Measurements from ENCODE around the gene GRK1. TPM values are rescaled to one million over a fixed set of nuclear protein-coding genes. Genes with fewer than 3 reads are reported as not detected.

The GRK1 gene
- total and polyA plus RNA-seq, 2 experiments from 2014 or later = not detected

- H3K27ac Mint-ChIP-seq = no peak overlapping the region
- no peaks in the 10 kb centered on the region for H3K9me2 ChIP-seq (ENCODE audit: insufficient read depth)
- no peaks in the 10 kb centered on the region for H4K20me1 ChIP-seq (replicated peaks; ENCODE audit: insufficient read depth)
- peaks cover 24% of the 10 kb centered on the region for H3K27me3 Mint-ChIP-seq (ENCODE audit: insufficient read depth, low read depth, poor library complexity)
- peaks cover 13% of the 10 kb centered on the region for H3F3A ChIP-seq (replicated peaks; ENCODE audit: low read depth)
- TF ChIP-seq NANOG (IDR thresholded peaks at IDR 0.05; ENCODE audit: borderline replicate concordance) (no peak), ZNF462 (CRISPR knock-in tag; IDR thresholded peaks at IDR 0.05) (no peak), JUNB (IDR thresholded peaks at IDR 0.05; ENCODE audit: unreplicated experiment) (no peak), POLR2AphosphoS5 (IDR thresholded peaks at IDR 0.05; ENCODE audit: low read depth) (no peak), ZNF114 (CRISPR knock-in tag; IDR thresholded peaks at IDR 0.05) (no peak), ZNF331 (CRISPR knock-in tag; IDR thresholded peaks at IDR 0.05; ENCODE audit: low read depth) (no peak), CREB1 (CRISPR knock-in tag; IDR thresholded peaks at IDR 0.05; ENCODE audit: low read depth) (no peak), EZH2 (IDR thresholded peaks at IDR 0.05; ENCODE audit: low read depth, unreplicated experiment) (no peak), EZH2phosphoT487 (IDR thresholded peaks at IDR 0.05; ENCODE audit: unreplicated experiment) (no peak), REST (IDR thresholded peaks at IDR 0.05; ENCODE audit: unreplicated experiment) (no peak)
- H3K79me2 ChIP-seq (replicated peaks; ENCODE audit: insufficient read depth) = no peaks in the 10 kb centered on the region
- no peaks in the 10 kb centered on the region for H3K27me3 ChIP-seq (ENCODE audit: insufficient read depth)
- H3K4me1 ChIP-seq (ENCODE audit: insufficient read depth) = no peaks in the 10 kb centered on the region
- H2AFZ ChIP-seq = no peak overlapping the region
- H3K9me3 Mint-ChIP-seq = peaks cover 22% of the 10 kb centered on the region
- no peaks in the 10 kb centered on the region for H3K36me3 ChIP-seq (ENCODE audit: insufficient read depth)
- no peak overlapping the region for H3K27ac ChIP-seq (ENCODE audit: low read depth)
- ATAC-seq = no peak
- H3K4me2 ChIP-seq = no peak overlapping the region
- no peak for DNase-seq (ENCODE audit: low spot score)
- H3K4me1 Mint-ChIP-seq = no peaks in the 10 kb centered on the region
- no peak overlapping the region for H3K4me3 ChIP-seq
- peaks cover 6% of the 10 kb centered on the region; the same call in 1 of the 3 replicates for H3K36me3 Mint-ChIP-seq (ENCODE audit: low read depth)
- H3K4me3 Mint-ChIP-seq = no peak overlapping the region
These were observed 65.3 kb downstream of the GRK1 start for GRCh38 chr13:113732176-113732960.

Data from GM23338 (cell line).